Cerebellar cortex (tissue), 1 donor: Measurements from ENCODE around the gene TEX30.

ENCODE experiments used
- DNase-seq: peaks from one replicate; pipeline ENCODE4 v3.0.0-alpha.2; 2015; ENCODE audit warnings: low spot score

The TEX30 gene

DNA sequence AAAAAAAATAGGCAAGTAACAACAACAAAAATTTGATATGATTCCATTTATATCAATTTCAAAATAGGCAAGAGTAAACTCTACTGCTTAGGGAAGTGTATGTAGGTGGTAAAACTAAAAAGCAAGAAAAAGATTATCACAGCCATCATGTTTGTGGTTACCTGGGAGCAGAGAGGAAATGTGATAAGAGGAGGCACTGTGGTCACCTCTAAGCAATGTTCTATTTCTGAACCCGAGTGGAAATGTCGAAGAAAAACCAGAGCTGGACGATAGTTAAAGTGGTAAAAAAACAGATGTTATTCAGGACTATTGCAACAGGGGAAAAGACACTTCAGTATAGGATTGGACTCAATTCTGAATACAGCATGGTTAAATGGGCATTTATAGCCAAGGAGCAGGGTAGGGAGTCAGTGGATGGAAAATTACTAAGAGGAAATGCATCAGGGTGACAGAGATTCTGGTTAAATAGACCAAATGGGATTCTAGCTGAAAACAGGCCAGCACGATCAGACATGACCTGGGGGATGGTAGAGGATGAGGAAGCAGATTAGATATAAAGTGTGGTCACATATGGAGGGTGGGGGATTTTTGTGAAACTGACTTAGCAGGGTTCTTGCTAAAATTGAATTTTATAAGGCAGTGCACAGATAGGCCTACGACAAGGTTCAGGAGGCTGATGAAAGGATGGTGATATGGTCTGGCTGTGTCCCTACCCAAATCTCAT is 6.0 kb upstream of the TEX30 start:
- no peak for DNase-seq

- DNase-seq = no peak
Measured at GRCh38 chr13:102777736-102778135, 4.2 kb upstream of the TEX30 start.

DNA sequence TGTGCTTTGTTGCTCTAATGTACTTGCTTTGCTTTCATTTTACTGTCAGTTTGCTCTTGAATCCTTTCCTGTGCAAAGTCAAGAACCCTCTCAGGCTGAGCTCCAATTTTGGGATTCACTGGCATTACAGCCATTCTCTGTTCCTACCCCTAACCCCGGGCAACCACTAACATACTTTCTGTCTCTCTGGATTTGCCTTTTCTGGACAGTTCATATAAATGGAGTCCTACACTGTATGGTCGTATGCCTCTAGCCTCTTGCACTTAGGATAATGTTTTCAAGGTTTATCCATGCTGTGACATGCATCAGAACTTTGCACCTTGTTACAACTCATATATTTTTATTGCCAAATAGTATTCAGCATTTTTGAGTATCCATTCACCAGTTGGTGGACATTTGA is 2.7 kb upstream of the TEX30 start:
- DNase-seq = no peak

- no peak for DNase-seq
Measured at GRCh38 chr13:102774591-102775520, 1.3 kb upstream of the TEX30 start.

- DNase-seq = no peak
Measured at GRCh38 chr13:102774214-102774568, 605 bp upstream of the TEX30 start.

- no peak for DNase-seq
Measured at GRCh38 chr13:102772042-102772425, 1.6 kb downstream of the TEX30 start.

DNA sequence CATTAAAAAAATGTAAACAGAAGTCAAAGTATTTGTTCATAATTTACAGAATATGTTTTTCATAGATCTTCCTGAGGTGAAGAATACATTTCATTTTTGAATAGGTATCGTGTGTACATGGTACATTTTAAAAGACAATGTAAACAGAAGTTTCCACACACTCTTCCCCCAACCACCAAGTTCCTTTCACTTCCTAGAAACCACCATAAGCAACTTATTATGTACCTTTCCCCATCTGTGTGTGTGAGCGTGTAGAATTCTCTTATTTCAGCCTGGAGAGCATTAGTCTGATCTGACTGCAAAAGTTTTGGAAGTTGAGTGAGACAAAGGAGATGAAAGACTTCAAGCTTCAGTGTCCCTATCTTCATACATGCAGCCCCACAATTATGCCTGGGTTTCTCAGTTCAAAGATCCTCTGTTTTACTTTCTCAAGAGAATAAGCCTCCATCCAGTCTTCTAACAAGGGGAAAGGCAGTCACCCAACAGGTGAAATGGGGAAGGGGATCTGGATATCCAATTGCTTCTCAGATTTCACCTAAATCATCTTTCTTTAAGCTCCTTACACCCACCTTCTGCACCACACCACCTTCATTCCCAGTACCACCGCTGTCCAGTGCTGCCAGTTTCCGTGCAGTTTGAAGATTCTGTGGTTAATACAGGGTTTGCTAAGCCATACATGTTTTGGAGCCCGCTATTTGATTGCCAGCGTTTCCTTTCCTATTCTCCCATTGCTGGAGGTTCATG is 2.1 kb downstream of the TEX30 start:
- no peak for DNase-seq

- DNase-seq = no peak
Measured at GRCh38 chr13:102770435-102770834, 3.2 kb downstream of the TEX30 start.

- no peak for DNase-seq
Measured at GRCh38 chr13:102769679-102770078, 3.9 kb downstream of the TEX30 start.

- no peak for DNase-seq
Measured at GRCh38 chr13:102768909-102769308, 4.7 kb downstream of the TEX30 start.

- DNase-seq = no peak
Measured at GRCh38 chr13:102763741-102764140, 9.8 kb downstream of the TEX30 start.

DNA sequence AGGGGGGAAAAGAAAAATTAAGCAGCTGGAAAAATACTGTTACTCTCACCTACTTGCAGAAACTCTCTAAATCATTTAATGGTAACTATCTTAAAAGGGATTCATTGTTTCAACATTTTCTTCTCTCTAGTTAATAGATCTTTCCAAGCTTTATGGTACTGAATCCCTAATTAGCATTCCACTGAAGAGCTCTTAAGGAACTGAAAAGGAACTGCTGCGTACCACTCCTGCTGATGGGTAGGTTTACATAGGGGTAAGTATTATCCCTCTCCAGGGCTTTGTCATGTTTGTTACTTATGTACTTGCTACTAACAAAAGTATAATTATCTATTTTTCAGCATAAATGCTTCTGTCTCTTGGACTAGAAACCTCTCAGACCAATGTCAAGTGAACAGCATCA is 12.5 kb downstream of the TEX30 start:
- DNase-seq = no peak

DNA sequence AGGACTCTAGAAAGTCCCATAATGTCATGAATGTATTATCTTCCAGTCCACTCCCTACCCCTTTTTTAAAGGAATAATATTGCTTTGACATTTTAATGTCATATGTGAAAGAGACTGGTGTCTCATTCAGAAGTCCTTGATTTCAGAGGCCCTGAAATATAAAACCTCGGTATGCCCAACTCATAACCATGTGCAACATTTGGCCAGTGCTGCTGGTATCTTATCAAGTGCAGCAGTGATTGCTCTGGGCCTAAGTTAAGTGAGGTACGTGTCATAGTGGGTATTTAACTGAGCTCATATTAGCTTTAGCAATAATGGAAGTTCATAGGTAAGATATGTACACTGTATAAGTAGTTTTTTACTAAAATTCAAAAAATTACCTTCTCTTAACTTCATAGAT is 14.7 kb downstream of the TEX30 start:
- no peak for DNase-seq

GRCh38 chr13:102757006-102757405 is 16.6 kb downstream of the TEX30 start:
- DNase-seq = no peak

GRCh38 chr13:102751886-102752285 is 21.7 kb downstream of the TEX30 start:
- no peak for DNase-seq

GRCh38 chr13:102742506-102742905 is 31.1 kb downstream of the TEX30 start:
- no peak for DNase-seq

DNA sequence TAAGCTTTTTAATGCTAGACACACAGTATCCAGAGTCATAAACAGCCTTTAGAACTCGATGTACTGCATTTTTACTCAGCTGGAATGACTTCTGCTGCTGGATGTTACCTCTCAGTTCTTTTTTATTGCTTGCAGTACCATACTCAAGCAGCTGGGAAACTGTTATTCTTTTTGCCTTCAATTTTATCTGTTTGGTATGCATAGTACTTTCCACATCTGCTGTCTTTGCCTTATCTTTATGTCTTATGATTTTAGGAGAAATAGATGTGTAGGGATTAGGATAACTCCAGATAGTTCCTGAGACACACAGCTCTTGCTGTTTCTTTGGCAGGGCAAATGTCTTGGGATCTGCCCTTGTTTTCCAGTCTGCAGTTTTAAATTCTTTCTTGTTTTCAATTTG is 31.5 kb downstream of the TEX30 start:
- no peak for DNase-seq

DNA sequence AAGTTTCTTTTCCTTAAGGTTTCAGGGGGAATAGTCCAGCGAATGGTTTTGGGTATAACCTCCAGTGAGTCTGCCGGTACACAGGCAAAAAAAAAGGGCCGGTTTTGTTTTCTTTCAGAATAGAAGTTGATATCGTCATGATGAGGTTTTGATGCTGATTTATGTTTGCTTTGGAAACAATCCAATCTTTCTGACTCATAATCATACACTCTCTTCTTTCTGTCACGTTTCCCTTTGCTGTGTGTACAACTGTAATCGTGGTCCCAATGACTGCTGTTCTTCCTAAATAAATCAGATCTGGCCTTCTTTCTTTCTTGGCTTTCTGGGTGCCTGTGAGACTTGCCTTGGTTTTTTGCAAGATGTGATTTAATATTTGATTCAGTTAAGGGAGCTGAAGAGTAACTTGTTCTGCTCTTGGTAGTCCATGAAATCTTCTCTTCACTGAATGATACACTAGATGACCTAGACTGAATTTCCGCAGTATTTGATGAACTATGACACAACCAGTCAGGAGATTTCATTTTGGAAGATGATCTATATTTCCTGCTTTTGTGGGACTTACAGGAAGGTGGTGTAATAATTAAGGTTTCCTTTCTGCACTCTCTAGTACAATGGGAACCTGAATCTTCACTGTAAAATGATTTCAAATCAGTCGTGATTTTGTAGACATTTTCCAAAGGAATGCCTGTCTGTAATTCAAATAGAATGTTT is 43.9 kb downstream of the TEX30 start:
- DNase-seq = no peak

- DNase-seq = no peak
Measured at GRCh38 chr13:102726430-102726829, 47.2 kb downstream of the TEX30 start.

DNA sequence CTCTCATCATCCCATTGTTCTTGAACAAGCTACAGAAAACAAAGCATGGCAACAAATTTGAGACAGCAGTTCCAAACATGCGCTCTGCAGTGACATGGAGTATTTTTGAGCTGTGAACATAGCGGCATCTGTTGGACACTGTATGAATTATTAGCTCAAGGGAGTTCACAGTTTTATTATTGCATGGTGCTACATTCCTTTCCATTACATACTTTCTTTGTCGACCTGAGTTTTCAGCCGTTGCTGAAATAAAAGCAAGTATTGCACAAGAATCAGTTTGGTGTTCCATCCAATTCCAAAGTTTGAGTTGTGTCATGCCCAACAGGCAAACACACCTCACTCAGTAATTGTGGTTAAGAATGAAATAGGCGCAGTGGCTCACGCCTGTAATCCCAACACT is 48.7 kb downstream of the TEX30 start:
- DNase-seq = peak; percentile 18

DNA sequence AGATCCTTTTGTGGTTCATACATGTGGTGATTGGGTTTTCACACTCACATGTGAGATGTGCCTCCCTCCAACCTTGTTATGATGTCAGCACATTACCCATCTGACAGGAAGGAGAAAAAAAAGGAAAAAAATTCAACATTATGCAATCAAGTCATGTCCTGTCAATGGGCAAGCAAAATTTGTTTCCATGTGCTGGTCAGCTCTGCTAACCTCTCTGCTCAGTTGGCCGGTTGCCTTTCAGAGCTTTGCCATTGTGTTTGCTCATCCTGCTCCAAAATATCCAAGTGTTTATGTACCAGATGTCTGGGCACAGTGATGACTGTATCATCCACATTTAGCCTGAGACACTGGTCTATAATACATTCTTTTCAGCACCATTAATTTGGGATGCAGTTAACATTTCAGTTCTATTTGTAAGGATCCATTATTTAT is 51.8 kb downstream of the TEX30 start:
- peak; percentile 24 for DNase-seq

GRCh38 chr13:102718746-102719145 is 54.8 kb downstream of the TEX30 start:
- no peak for DNase-seq
